OCI-LY1 (cell line): ENCODE measurements around the gene RGMA.

Source experiments
- EZH2 ChIP-seq: fragments of 200-600 bp; sonication (generic), shearing (Covaris generic); IDR thresholded peaks from 2 replicates; pipeline ENCODE4 v1.8.0; 2017; ENCODE audit warnings: borderline replicate concordance, mixed run types, mild to moderate bottlenecking, antibody characterized with exemption, low read length, moderate library complexity, mixed read lengths
- TF ChIP-seq, protein P1 (sequence below): fragments of 200-600 bp; sonication (generic), shearing (Covaris generic); IDR thresholded peaks from 2 replicates; pipeline ENCODE4 v1.5.1; 2017; ENCODE audit warnings: mild to moderate bottlenecking, antibody characterized with exemption, low read length, moderate library complexity, mixed read lengths

- TF ChIP-seq, protein P1, sequence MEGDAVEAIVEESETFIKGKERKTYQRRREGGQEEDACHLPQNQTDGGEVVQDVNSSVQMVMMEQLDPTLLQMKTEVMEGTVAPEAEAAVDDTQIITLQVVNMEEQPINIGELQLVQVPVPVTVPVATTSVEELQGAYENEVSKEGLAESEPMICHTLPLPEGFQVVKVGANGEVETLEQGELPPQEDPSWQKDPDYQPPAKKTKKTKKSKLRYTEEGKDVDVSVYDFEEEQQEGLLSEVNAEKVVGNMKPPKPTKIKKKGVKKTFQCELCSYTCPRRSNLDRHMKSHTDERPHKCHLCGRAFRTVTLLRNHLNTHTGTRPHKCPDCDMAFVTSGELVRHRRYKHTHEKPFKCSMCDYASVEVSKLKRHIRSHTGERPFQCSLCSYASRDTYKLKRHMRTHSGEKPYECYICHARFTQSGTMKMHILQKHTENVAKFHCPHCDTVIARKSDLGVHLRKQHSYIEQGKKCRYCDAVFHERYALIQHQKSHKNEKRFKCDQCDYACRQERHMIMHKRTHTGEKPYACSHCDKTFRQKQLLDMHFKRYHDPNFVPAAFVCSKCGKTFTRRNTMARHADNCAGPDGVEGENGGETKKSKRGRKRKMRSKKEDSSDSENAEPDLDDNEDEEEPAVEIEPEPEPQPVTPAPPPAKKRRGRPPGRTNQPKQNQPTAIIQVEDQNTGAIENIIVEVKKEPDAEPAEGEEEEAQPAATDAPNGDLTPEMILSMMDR = no peak
- no peak for TF ChIP-seq EZH2
Measured at GRCh38 chr15:93050648-93051047, 38.4 kb downstream of the RGMA start.
